Left lung (tissue), 10 donors: ENCODE data around the gene KIRREL3. TPM values are rescaled to one million over a fixed set of nuclear protein-coding genes. Genes with fewer than 3 reads are reported as not detected.

Source experiments
- ATAC-seq: fragments of 200-7000 bp; cut with Tn5 transposase; one replicate; pipeline ENCODE4 v1.9.1; 2020; ENCODE audit warnings: moderate library complexity
- DNase-seq, 4 donors: peaks; one replicate each; pipeline ENCODE4 v3.0.0-alpha.2; 2013 to 2020
- H3K27ac ChIP-seq, 2 donors: fragments of 200-600 bp; sonication (generic) in 1 of 2; one replicate each; pipeline versions ENCODE4 v1.5.0 to v1.8.0; 2020 to 2021
- H3K27me3 ChIP-seq, 2 donors: fragments of 200-600 bp; sonication (generic) in 1 of 2; one replicate each; pipeline versions ENCODE4 v1.5.0 to v1.8.0; 2020 to 2021
- H3K36me3 ChIP-seq, 2 donors: fragments of 200-600 bp; sonication (generic) in 1 of 2; one replicate each; pipeline versions ENCODE4 v1.5.0 to v1.8.0; 2020 to 2021
- H3K4me1 ChIP-seq, 2 donors: fragments of 200-600 bp; one replicate each; pipeline ENCODE4 v1.8.0; 2021
- H3K4me3 ChIP-seq, 2 donors: fragments of 200-600 bp; sonication (generic) in 1 of 2; one replicate each; pipeline versions ENCODE4 v1.5.0 to v1.8.0; 2020 to 2021; ENCODE audit warnings: mild to moderate bottlenecking in 1 of 2
- H3K9me3 ChIP-seq, 2 donors: fragments of 200-600 bp; sonication (generic) in 1 of 2; one replicate each; pipeline versions ENCODE4 v1.5.0 to v1.8.0; 2020 to 2021
- intact Hi-C, 2 donors: fragments of 100-400 bp; cut with DNase I; formaldehyde crosslinking; loops; one replicate each; pipeline versions ENCODE4 v1.11.2 to v1.14.2; 2022
- polyA plus RNA-seq, 6 donors: library from polyadenylated mRNA; unstranded; fragments of 120-200 nt; gene quantifications; one replicate each; pipeline ENCODE4 v1.2.1, GENCODE V29; 2013; ENCODE audit not compliant: insufficient read length in 6 of 6
- total RNA-seq, 2 donors: library from RNA; stranded (reverse); fragmentation: NEBNext Ultra II Directional; extraction: Animal tissue kit (Norgen Biotek cat#: 25700); gene quantifications; one replicate each; pipeline ENCODE4 v1.2.1, GENCODE V29; 2021
- TF ChIP-seq, protein P1 (sequence below), 2 donors: fragments of 200-600 bp; sonication (generic) in 1 of 2; IDR thresholded peaks; one replicate each; pipeline versions ENCODE4 v1.5.0 to v1.8.0; 2021; ENCODE audit warnings: antibody characterized with exemption in 2 of 2
- donor health status: DM: no; HTN: yes; CAD: no.
- donor health status: DM: no; HTN: no; CAD: no.

KIRREL3 gene
- total and polyA plus RNA-seq, 8 donors = 1.6 to 2.5 (median 2.0) TPM; not detected in 2

DNA sequence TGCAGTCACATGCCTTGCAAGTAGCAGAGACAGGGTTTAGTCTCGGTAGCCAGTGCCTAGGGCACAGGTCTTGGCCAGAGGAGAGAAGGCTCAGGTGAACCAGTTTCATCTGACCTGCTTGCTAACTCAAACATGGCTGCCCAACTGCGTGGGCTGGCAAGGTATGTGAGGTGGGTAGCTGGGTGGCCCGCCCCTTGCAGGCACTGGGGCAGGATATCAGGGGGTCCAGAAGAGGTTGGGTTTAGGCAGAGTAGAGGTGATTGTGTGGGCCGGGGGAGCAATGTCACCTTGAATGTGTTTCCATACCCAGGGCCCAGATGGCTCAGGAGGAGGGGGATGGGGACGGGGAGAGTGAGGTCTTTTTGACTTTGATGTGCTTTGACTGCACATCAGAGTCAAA is 607.4 kb downstream of the KIRREL3 start:
- no peak for ATAC-seq
- DNase-seq = peak in 1 of 4 donors; percentile 55
- TF ChIP-seq, protein P1, sequence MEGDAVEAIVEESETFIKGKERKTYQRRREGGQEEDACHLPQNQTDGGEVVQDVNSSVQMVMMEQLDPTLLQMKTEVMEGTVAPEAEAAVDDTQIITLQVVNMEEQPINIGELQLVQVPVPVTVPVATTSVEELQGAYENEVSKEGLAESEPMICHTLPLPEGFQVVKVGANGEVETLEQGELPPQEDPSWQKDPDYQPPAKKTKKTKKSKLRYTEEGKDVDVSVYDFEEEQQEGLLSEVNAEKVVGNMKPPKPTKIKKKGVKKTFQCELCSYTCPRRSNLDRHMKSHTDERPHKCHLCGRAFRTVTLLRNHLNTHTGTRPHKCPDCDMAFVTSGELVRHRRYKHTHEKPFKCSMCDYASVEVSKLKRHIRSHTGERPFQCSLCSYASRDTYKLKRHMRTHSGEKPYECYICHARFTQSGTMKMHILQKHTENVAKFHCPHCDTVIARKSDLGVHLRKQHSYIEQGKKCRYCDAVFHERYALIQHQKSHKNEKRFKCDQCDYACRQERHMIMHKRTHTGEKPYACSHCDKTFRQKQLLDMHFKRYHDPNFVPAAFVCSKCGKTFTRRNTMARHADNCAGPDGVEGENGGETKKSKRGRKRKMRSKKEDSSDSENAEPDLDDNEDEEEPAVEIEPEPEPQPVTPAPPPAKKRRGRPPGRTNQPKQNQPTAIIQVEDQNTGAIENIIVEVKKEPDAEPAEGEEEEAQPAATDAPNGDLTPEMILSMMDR (IDR thresholded peaks at IDR 0.05) = no peak
- H3K27me3 ChIP-seq = no peaks in the 10 kb centered on the region
- H3K4me1 ChIP-seq = peaks cover 5 to 29% of the 10 kb centered on the region in 2 donors
- intact Hi-C loops = no loop called here
- no peaks in the 10 kb centered on the region for H3K9me3 ChIP-seq
- H3K4me3 ChIP-seq = no peak overlapping the region
- H3K36me3 ChIP-seq = no peaks in the 10 kb centered on the region
- H3K27ac ChIP-seq = no peak overlapping the region

DNA sequence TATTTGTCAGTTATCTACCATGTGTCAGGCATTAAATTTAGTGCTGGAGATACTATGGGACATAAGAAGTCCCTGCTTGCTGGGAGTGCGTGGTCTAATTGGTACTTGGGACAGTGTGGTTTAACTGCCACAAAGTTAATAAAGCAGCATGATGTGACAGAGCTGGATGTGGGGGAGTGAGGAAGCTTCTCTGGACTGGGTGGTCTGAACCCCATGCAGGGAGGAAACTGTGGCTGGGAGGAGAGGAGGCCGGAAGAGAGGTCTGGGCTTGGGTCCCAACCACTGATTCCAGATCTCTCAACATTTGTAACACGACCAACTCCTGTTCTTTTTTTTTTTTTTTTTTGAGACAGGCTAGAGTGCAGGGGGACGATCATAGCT is 607.9 kb downstream of the KIRREL3 start:
- TF ChIP-seq, protein P1 (IDR thresholded peaks at IDR 0.05) = no peak
- Histone ChIP-seq H3K27me3 (no peaks in the 10 kb centered on the region), H3K4me1 (peaks cover 5 to 35% of the 10 kb centered on the region in 2 donors), H3K27ac (no peak overlapping the region), H3K9me3 (no peaks in the 10 kb centered on the region), H3K36me3 (no peaks in the 10 kb centered on the region), H3K4me3 (no peak overlapping the region)
- DNase-seq = peak in 1 of 4 donors; percentile 64
- intact Hi-C loops = no loop called here
- ATAC-seq = peak; percentile 19

DNA sequence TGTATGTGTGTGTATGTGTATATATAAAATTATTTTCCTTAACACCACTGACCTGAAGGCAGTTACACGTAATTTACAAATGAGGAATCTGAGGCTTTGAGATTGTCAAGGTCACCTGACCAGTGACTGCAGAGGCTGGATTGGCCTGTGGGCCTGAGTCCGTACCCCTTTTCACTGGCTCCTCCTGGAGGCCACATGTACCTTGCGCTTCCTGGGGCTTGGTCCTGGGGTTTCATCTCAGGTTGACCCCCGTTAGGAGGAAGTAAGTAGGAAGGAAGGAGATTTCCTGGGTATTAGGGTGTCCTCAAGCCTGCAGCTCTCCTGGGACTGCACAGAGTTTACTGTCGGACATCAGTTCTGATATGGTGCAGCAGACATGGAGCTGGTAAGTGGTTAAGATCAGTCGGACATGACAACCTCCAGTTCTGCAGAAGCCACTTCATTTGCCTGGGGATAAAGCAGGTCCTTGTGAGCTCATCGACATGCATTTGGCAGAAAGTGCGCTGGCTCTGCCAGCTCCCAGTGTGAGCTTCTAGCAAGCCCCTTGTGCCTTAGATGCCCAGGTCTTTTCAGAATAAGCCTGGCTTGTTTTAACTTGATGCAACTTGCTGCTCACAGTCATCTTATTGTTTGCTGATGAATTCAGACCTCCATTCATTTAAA is 608.5 kb downstream of the KIRREL3 start:
- Histone ChIP-seq H3K27me3 (no peaks in the 10 kb centered on the region), H3K4me3 (no peak overlapping the region), H3K27ac (no peak overlapping the region), H3K36me3 (no peaks in the 10 kb centered on the region), H3K9me3 (no peaks in the 10 kb centered on the region), H3K4me1 (peaks cover 5 to 40% of the 10 kb centered on the region in 2 donors)
- TF ChIP-seq, protein P1 (IDR thresholded peaks at IDR 0.05) = no peak
- DNase-seq (peak in 1 of 4 donors; percentile 54), ATAC-seq (peak; percentile 25)
- intact Hi-C loops = no loop called here

DNA sequence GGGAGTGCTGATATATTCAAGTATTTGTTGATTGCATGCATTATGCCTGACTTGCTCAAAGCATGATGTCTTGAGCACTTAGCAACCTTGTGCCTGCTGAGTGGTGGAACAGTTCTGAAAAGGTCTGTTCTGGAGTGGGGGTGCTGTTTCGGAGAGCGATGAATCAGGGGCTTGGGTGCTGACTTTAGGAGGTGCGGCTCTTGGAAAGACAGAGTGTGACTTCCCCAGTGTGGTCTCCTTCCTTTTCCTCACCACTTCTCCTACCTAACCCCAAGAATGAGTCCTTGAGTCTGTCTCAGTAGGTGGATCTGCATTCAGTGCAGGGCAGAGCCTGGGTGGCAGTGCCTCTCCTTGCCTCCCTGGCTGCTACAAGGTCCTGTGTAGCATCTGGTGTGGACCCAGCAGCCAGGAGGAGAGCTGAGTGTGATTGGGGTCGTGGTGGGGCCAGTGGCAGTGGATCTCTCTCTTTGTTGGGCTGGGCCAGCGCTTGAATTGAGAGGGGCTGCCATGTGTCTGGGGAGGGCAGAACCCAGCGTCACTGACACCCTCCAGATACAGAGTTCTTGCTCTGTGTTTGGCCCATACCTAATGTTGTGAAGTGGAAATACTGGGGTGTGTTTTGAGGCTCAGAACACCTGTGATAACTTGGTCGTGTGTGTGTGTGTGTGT is 609.1 kb downstream of the KIRREL3 start:
- TF ChIP-seq, protein P1 (IDR thresholded peaks at IDR 0.05) = no peak
- Histone ChIP-seq H3K4me1 (peaks cover 5 to 47% of the 10 kb centered on the region in 2 donors), H3K36me3 (no peaks in the 10 kb centered on the region), H3K27me3 (no peaks in the 10 kb centered on the region), H3K4me3 (no peak overlapping the region), H3K27ac (peak overlapping the region; percentile 41 to 44), H3K9me3 (no peaks in the 10 kb centered on the region)
- intact Hi-C loops = no loop called here
- no peak for ATAC-seq
- peak in 1 of 4 donors; percentile 42 for DNase-seq

DNA sequence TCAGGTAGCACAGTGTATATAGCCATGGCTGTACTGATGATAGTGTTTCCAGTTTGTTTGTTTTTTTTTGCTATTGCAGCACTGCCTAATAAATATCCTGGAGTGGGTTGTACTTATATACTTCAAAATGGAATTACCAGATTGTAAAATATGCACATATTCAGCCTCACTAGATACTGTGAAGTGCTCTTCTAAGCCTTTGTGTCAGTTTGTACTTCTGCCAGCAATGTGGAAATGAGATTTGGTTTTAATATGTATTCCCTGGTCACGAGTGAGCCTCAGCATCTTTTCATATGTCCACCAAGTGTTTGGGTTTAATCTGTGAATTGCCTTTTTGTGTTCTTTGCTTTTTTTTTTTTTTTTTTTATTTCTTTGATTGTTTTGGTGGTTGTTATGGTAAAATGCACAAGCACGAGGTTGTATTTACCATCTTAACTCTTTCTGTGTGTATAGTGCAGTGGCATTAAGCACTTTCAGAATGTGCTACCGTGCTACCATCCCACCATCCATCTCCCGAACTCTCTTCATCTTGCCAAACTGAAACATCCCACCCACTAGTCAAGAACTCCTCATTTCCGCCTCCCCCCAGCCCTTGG is 610.2 kb downstream of the KIRREL3 start:
- Histone ChIP-seq H3K27ac (no peak overlapping the region), H3K36me3 (no peaks in the 10 kb centered on the region), H3K9me3 (no peaks in the 10 kb centered on the region), H3K4me3 (no peak overlapping the region), H3K4me1 (peaks cover 5 to 53% of the 10 kb centered on the region in 2 donors), H3K27me3 (no peaks in the 10 kb centered on the region)
- TF ChIP-seq, protein P1 (IDR thresholded peaks at IDR 0.05) = no peak
- intact Hi-C loops = no loop called here
- ATAC-seq (no peak), DNase-seq (no peak)
